WTC11 (cell line): Measurements from ENCODE around the gene RPS6KA2. TPM values are rescaled to one million over a fixed set of nuclear protein-coding genes. Genes with fewer than 3 reads are reported as not detected.

Source experiments
- ATAC-seq: fragments of 200-7000 bp; cut with Tn5 transposase; 2 replicates; pipeline ENCODE4 v1.10.0; 2021; ENCODE audit warnings: mild to moderate bottlenecking, moderate library complexity
- CTCF ChIA-PET: fragments of 300-600 bp; sonication (Branson Sonifier 250); formaldehyde crosslinking; loops from one replicate; lab custom pipeline; 2021; ENCODE audit warnings: antibody characterized with exemption; lab: Charles Lee
- POLR2A ChIA-PET: fragments of 350-600 bp; sonication (Branson Sonifier 250); formaldehyde crosslinking; loops from one replicate; lab custom pipeline; 2021; ENCODE audit warnings: antibody characterized with exemption; lab: Charles Lee
- DNase-seq: peaks from one replicate; pipeline ENCODE4 v3.0.0; 2021; ENCODE audit warnings: low spot score
- H3K27ac Mint-ChIP-seq: 2 replicates; pipeline ENCODE4 v1.8.0; 2021; ENCODE audit warnings: mixed read lengths
- H3K27me3 Mint-ChIP-seq: 2 replicates; pipeline ENCODE4 v1.8.0; 2021; ENCODE audit warnings: low read depth, mild to moderate bottlenecking, moderate library complexity, mixed read lengths
- H3K36me3 Mint-ChIP-seq: 2 replicates; pipeline ENCODE4 v1.8.0; 2021; ENCODE audit warnings: mixed read lengths
- H3K4me1 Mint-ChIP-seq: 2 replicates; pipeline ENCODE4 v1.8.0; 2022; ENCODE audit warnings: mixed read lengths
- H3K4me3 Mint-ChIP-seq: 2 replicates; pipeline ENCODE4 v1.8.0; 2021; ENCODE audit warnings: mild to moderate bottlenecking, moderate library complexity, mixed read lengths
- H3K9me3 Mint-ChIP-seq: 2 replicates; pipeline ENCODE4 v1.8.0; 2021; ENCODE audit warnings: mixed read lengths
- ERG ChIP-seq: fragments of 250-450 bp; sonication (Bioruptor Pico); IDR thresholded peaks from 2 replicates; pipeline ENCODE4 v1.8.0; 2021; ENCODE audit warnings: mild to moderate bottlenecking
- GABPB1 ChIP-seq: sonication (generic); formaldehyde crosslinking; IDR thresholded peaks from 2 replicates; pipeline ENCODE4 v1.8.1; 2023; ENCODE audit warnings: mild to moderate bottlenecking, missing genetic modification reagents
- GRHL2 ChIP-seq: fragments of 250-450 bp; sonication (Bioruptor Pico); IDR thresholded peaks from 2 replicates; pipeline ENCODE4 v1.8.0; 2022; ENCODE audit warnings: mild to moderate bottlenecking, moderate library complexity; ENCODE audit not compliant: insufficient replicate concordance, severe bottlenecking
- IRF1 ChIP-seq: sonication (generic); formaldehyde crosslinking; IDR thresholded peaks from 2 replicates; pipeline ENCODE4 v1.8.0; 2023; ENCODE audit warnings: missing genetic modification reagents
- JAZF1 ChIP-seq: fragments of 250-450 bp; sonication (Bioruptor Pico); IDR thresholded peaks from 2 replicates; pipeline ENCODE4 v1.9.0; 2021; ENCODE audit warnings: moderate library complexity, mild to moderate bottlenecking, inconsistent platforms
- JUN ChIP-seq: sonication (generic); formaldehyde crosslinking; IDR thresholded peaks from 2 replicates; pipeline ENCODE4 v1.8.0; 2023; ENCODE audit warnings: mild to moderate bottlenecking, missing genetic modification reagents
- NFYB ChIP-seq: sonication (generic); formaldehyde crosslinking; conservative IDR thresholded peaks from 2 replicates; pipeline ENCODE4 v1.8.0; 2022; ENCODE audit warnings: low read depth, missing genetic modification reagents
- NR1H2 ChIP-seq: sonication (generic); formaldehyde crosslinking; IDR thresholded peaks from 2 replicates; pipeline ENCODE4 v1.9.0; 2021; ENCODE audit warnings: mild to moderate bottlenecking, moderate library complexity, missing genetic modification reagents
- SP1 ChIP-seq: sonication (generic); formaldehyde crosslinking; conservative IDR thresholded peaks from 2 replicates; pipeline ENCODE4 v1.8.1; 2022; ENCODE audit warnings: missing genetic modification reagents
- ZNF423 ChIP-seq: fragments of 250-450 bp; sonication (Bioruptor Pico); IDR thresholded peaks from 2 replicates; pipeline ENCODE4 v2.1.2; 2022; ENCODE audit warnings: mild to moderate bottlenecking, moderate library complexity
- total RNA-seq: library from RNA; stranded (reverse); gene quantifications from 3 replicates; pipeline ENCODE4 v1.2.3, GENCODE V29; 2021
- TF ChIP-seq, protein P1 (sequence below): sonication (generic); formaldehyde crosslinking; IDR thresholded peaks from 2 replicates; pipeline ENCODE4 v1.8.0; 2022; ENCODE audit warnings: mild to moderate bottlenecking, missing genetic modification reagents
- TF ChIP-seq, protein P2 (sequence below): fragments of 250-450 bp; sonication (Bioruptor Pico); IDR thresholded peaks from 2 replicates; pipeline ENCODE4 v1.9.0; 2021; ENCODE audit warnings: mild to moderate bottlenecking, borderline replicate concordance
- TF ChIP-seq, protein P3 (sequence below): sonication (generic); formaldehyde crosslinking; IDR thresholded peaks from 2 replicates; pipeline ENCODE4 v1.8.1; 2023; ENCODE audit warnings: mild to moderate bottlenecking, missing genetic modification reagents

The RPS6KA2 gene
- total RNA-seq, 1 experiment from 2014 or later: 24.2 TPM

DNA sequence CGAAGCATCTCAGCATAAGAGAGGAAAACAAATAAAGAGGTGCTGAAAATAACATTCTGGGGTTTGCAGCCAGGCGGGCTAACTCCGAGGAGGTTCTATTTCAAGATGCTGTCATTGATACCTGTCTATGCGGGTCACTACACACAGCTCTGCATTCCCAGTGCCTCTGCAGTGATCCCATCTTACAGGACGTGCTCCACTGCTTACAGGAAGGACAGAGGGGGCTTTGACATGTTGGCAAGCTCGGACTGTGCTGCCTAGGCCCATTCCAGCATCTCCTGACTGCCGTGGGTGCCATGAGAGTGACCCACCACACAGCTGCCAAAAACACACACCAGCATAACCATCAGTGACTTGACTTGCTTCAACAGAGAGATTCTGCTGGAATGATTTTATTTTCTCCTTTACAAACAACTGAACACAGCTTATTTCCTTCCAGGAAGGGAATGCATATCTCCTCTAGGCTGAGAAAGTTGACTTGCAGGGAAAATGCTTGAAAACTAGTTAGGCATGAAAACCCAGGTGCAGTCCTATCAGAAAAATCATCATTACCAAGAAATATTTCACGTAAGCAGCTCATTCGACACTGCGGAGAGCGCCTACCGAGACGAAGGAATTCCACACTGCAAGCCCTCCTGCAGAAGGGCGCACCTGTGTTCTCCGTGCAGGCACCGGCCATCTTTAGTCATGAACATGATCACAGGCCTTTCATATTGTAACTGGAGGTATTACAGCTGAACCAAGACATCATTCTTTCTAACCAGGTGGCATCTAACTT lies 103.1 kb downstream of the RPS6KA2 start:
- no peak overlapping the region for H3K27ac Mint-ChIP-seq
- no peak for ATAC-seq

More for the DNA sequence above, 103.1 kb downstream of the RPS6KA2 start:
- no peaks in the 10 kb centered on the region for H3K4me1 Mint-ChIP-seq
- POLR2A ChIA-PET: interaction anchor here (0.6 kb wide), 1 partner anchor 100 kb away, joined by 3 read pairs; no protein-coding TSS in a partner anchor
- no peak for DNase-seq
- H3K36me3 Mint-ChIP-seq: peaks cover 32% of the 10 kb centered on the region
- TF ChIP-seq JAZF1 (CRISPR knock-in tag): no peak
- TF ChIP-seq NFYB: no peak
- no peak for TF ChIP-seq GABPB1 (CRISPR knock-in tag)
- TF ChIP-seq GRHL2: no peak
- no peak for TF ChIP-seq IRF1 (CRISPR knock-in tag)
- no peak for TF ChIP-seq ZNF423 (CRISPR knock-in tag)
- TF ChIP-seq JUN (CRISPR knock-in tag): no peak
- TF ChIP-seq NR1H2: no peak
- TF ChIP-seq, protein P1, sequence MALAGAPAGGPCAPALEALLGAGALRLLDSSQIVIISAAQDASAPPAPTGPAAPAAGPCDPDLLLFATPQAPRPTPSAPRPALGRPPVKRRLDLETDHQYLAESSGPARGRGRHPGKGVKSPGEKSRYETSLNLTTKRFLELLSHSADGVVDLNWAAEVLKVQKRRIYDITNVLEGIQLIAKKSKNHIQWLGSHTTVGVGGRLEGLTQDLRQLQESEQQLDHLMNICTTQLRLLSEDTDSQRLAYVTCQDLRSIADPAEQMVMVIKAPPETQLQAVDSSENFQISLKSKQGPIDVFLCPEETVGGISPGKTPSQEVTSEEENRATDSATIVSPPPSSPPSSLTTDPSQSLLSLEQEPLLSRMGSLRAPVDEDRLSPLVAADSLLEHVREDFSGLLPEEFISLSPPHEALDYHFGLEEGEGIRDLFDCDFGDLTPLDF (CRISPR knock-in tag): no peak
- TF ChIP-seq, protein P2, sequence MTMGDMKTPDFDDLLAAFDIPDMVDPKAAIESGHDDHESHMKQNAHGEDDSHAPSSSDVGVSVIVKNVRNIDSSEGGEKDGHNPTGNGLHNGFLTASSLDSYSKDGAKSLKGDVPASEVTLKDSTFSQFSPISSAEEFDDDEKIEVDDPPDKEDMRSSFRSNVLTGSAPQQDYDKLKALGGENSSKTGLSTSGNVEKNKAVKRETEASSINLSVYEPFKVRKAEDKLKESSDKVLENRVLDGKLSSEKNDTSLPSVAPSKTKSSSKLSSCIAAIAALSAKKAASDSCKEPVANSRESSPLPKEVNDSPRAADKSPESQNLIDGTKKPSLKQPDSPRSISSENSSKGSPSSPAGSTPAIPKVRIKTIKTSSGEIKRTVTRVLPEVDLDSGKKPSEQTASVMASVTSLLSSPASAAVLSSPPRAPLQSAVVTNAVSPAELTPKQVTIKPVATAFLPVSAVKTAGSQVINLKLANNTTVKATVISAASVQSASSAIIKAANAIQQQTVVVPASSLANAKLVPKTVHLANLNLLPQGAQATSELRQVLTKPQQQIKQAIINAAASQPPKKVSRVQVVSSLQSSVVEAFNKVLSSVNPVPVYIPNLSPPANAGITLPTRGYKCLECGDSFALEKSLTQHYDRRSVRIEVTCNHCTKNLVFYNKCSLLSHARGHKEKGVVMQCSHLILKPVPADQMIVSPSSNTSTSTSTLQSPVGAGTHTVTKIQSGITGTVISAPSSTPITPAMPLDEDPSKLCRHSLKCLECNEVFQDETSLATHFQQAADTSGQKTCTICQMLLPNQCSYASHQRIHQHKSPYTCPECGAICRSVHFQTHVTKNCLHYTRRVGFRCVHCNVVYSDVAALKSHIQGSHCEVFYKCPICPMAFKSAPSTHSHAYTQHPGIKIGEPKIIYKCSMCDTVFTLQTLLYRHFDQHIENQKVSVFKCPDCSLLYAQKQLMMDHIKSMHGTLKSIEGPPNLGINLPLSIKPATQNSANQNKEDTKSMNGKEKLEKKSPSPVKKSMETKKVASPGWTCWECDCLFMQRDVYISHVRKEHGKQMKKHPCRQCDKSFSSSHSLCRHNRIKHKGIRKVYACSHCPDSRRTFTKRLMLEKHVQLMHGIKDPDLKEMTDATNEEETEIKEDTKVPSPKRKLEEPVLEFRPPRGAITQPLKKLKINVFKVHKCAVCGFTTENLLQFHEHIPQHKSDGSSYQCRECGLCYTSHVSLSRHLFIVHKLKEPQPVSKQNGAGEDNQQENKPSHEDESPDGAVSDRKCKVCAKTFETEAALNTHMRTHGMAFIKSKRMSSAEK (CRISPR knock-in tag): no peak
- no peak for TF ChIP-seq ERG (CRISPR knock-in tag)
- no peak for TF ChIP-seq SP1 (CRISPR knock-in tag)
- TF ChIP-seq, protein P3, sequence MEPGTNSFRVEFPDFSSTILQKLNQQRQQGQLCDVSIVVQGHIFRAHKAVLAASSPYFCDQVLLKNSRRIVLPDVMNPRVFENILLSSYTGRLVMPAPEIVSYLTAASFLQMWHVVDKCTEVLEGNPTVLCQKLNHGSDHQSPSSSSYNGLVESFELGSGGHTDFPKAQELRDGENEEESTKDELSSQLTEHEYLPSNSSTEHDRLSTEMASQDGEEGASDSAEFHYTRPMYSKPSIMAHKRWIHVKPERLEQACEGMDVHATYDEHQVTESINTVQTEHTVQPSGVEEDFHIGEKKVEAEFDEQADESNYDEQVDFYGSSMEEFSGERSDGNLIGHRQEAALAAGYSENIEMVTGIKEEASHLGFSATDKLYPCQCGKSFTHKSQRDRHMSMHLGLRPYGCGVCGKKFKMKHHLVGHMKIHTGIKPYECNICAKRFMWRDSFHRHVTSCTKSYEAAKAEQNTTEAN (CRISPR knock-in tag): no peak
- TF ChIP-seq, all 79 proteins: peak for 0
- H3K27me3 Mint-ChIP-seq: no peaks in the 10 kb centered on the region
- CTCF ChIA-PET: interaction anchor here (1.9 kb wide), 1 partner anchor 49 kb away, joined by 4 read pairs; no protein-coding TSS in a partner anchor
- H3K4me3 Mint-ChIP-seq: no peak overlapping the region
- H3K9me3 Mint-ChIP-seq: peaks cover 20% of the 10 kb centered on the region
